Measurements from ENCODE around the gene DVL3. TPM values are rescaled to one million over a fixed set of nuclear protein-coding genes. Genes with fewer than 3 reads are reported as not detected.

DVL3 gene
- 14.9 to 30.4 TPM (median 26.5 TPM) in 5 replicates for total RNA-seq (2022; extraction: Qiagen RNA extraction; ENCODE audit: low read depth)

DNA sequence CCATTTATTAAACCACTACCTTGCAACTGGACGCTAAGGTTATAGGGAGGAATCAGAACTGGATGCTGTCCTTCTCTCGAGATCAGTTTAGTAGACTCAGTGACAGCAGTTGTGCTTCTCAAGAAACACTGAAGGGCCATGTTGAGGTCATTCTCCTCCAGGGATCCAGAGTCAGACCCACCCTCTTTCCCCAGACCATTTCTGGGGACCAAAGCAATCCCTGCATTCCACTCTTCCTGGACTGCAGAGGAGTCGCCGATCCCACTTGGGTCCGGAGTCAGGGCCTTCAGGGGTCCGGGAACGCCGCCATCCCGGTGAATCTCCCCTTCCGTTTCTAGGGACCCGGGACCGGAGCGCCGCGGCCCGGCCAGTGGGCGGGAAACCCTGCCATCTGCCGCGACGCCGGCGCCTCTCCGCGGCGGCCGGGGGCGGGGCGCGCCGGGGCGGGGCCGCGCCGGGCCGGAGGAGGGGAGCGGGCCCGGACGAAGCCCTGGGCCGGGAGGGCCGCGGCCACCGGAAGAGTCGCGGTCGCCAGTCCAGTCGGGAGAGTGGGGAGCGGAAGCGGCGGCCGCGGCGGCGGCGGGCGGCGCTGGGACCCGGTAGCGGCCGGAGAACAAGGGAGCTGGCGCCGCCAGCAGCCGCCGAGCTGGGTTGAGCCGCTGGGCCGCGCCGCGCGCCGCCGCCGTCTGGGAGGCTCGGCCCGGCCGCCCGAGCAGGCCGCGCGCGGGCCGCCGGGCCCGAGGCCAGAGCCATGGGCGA lies at the start of gene DVL3:
Gene DVL3, plus strand, starts transcription at position 493 of the 759 bp plus-strand sequence. Its CDS starts 259 bp downstream, at position 752.

DNA sequence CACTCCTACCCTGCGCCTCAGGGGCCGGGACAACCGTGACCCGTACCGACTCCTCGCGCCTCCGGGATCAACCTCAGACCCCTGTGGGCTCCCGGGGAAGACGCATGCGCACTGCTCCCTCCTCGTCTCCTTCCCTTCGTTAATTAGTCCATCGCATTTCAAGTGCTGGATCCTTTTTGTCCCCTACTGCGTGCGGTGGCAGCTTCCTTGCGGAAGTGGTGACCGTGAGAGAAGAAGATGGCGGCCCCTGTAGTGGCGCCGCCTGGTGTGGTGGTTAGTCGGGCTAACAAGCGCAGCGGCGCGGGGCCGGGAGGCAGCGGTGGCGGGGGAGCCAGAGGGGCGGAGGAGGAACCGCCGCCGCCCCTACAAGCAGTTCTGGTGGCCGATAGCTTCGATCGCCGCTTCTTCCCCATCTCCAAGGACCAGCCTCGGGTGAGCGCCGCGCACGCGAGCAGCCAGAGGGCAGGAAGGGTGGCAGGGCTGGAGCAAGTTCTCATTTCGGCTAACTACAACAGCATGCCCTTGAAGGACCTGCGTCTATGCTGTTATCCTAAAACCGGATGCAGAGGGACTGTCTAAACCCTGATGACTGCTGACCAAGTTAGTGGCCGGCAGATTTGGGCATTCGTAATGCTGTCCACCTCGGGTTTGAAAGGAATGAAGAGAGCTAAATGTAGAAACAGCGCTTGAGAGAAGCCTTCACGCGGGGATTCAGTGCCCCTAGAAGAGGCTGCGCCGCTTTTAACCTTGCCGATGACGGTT lies 19.8 kb upstream of the DVL3 start, which contains the start of gene EIF2B5:
Gene EIF2B5, plus strand, starts transcription at position 210 of the 762 bp plus-strand sequence. Its CDS starts 28 bp downstream, at position 238.

GRCh38 chr3:184174646-184175492 lies 19.7 kb downstream of the DVL3 start, which contains the start of gene AP2M1:
Gene AP2M1 (plus strand): TSS chr3:184174855. CDS start chr3:184176994, 2,139 bp downstream.

DNA sequence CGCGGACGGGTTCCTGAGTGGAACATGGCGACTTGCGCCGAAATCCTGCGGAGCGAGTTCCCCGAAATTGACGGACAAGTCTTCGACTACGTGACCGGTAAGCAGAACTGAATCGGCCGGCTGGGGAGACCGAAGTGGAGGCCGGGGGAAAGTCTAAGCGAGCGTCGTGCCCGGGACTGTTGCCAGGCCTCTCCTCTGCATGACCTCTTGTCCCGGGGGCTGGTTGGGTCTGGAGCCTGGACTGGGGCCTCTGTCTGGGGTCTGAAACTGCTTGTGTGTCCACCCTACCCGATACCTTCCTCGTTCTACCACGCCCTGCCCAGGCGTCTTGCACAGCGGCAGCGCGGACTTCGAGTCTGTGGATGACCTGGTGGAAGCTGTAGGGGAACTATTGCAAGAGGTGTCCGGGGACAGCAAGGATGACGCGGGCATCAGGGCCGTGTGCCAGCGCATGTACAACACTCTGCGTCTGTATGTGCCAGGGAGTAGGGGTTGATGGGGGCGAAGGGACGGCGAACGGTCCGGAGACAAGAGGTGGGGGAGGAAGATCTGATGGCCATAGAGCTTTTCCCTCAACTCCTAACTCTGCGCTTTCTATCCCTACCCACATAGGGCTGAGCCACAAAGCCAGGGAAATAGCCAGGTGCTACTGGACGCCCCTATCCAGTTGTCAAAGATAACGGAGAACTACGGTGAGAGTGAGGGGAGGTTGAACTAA lies 31.2 kb downstream of the DVL3 start, which contains the start of gene ABCF3:
Gene ABCF3, plus strand, starts transcription at position 16 of the 718 bp plus-strand sequence. Its CDS starts 9 bp downstream, at position 25.

Other genes starting within 250 kb of the DVL3 start
- 10.4 to 17.4 TPM (median 15.3 TPM) in 5 replicates for gene ABCC5, start 137.5 kb upstream of the DVL3 start, total RNA-seq (2022; extraction: Qiagen RNA extraction; ENCODE audit: low read depth)
- gene HTR3D, start 123.6 kb upstream of the DVL3 start, total RNA-seq (2022; extraction: Qiagen RNA extraction; ENCODE audit: low read depth) = not detected in 5 replicates
- gene HTR3C, start 102.3 kb upstream of the DVL3 start, total RNA-seq (2022; extraction: Qiagen RNA extraction; ENCODE audit: low read depth) = not detected in 5 replicates
- gene HTR3E, start 58.3 kb upstream of the DVL3 start, total RNA-seq (2022; extraction: Qiagen RNA extraction; ENCODE audit: low read depth) = not detected in 5 replicates
- 25.0 to 31.5 TPM (median 29.3 TPM) in 5 replicates for gene EIF2B5, start 20.0 kb upstream of the DVL3 start, total RNA-seq (2022; extraction: Qiagen RNA extraction; ENCODE audit: low read depth)
- 286 to 326 TPM (median 314 TPM) in 5 replicates for gene AP2M1, start 19.5 kb downstream of the DVL3 start, total RNA-seq (2022; extraction: Qiagen RNA extraction; ENCODE audit: low read depth)
- 25.4 to 36.5 TPM (median 34.8 TPM) in 5 replicates for gene ABCF3, start 30.8 kb downstream of the DVL3 start, total RNA-seq (2022; extraction: Qiagen RNA extraction; ENCODE audit: low read depth)
- gene VWA5B2, start 74.2 kb downstream of the DVL3 start, total RNA-seq (2022; extraction: Qiagen RNA extraction; ENCODE audit: low read depth) = 0.29 to 0.46 TPM (median 0.38 TPM) in 5 replicates
- 48.9 to 83.2 TPM (median 72.9 TPM) in 5 replicates for gene ALG3, start 93.6 kb downstream of the DVL3 start, total RNA-seq (2022; extraction: Qiagen RNA extraction; ENCODE audit: low read depth)
- 8.0 to 13.2 TPM (median 11.0 TPM) in 5 replicates for gene EEF1AKMT4, start 94.3 kb downstream of the DVL3 start, total RNA-seq (2022; extraction: Qiagen RNA extraction; ENCODE audit: low read depth)
- 0.60 to 2.0 TPM (median 1.3 TPM) in 5 replicates for gene CAMK2N2, start 106.2 kb downstream of the DVL3 start, total RNA-seq (2022; extraction: Qiagen RNA extraction; ENCODE audit: low read depth)
- not detected in 5 replicates for gene ECE2, start 120.6 kb downstream of the DVL3 start, total RNA-seq (2022; extraction: Qiagen RNA extraction; ENCODE audit: low read depth)
- 294 to 424 TPM (median 309 TPM) in 5 replicates for gene PSMD2, start 143.9 kb downstream of the DVL3 start, total RNA-seq (2022; extraction: Qiagen RNA extraction; ENCODE audit: low read depth)
- 221 to 295 TPM (median 267 TPM) in 5 replicates for gene EIF4G1, start 159.2 kb downstream of the DVL3 start, total RNA-seq (2022; extraction: Qiagen RNA extraction; ENCODE audit: low read depth)
- 6.8 to 11.7 TPM (median 9.9 TPM) in 5 replicates for gene FAM131A, start 182.2 kb downstream of the DVL3 start, total RNA-seq (2022; extraction: Qiagen RNA extraction; ENCODE audit: low read depth)
- 4.0 to 6.1 TPM (median 5.5 TPM) in 5 replicates for gene CLCN2, start 206.2 kb downstream of the DVL3 start, total RNA-seq (2022; extraction: Qiagen RNA extraction; ENCODE audit: low read depth)
- 69.5 to 82.7 TPM (median 77.4 TPM) in 5 replicates for gene POLR2H, start 206.3 kb downstream of the DVL3 start, total RNA-seq (2022; extraction: Qiagen RNA extraction; ENCODE audit: low read depth)
- not detected in 5 replicates for gene THPO, start 222.8 kb downstream of the DVL3 start, total RNA-seq (2022; extraction: Qiagen RNA extraction; ENCODE audit: low read depth)
- gene CHRD, start 224.7 kb downstream of the DVL3 start, total RNA-seq (2022; extraction: Qiagen RNA extraction; ENCODE audit: low read depth) = 0.07 to 0.42 TPM (median 0.15 TPM) in 5 replicates

Data from A549 treated with ZK216348 at 1 μM for 4 hours (cell line).